Cardiac fibroblast (primary cell): ENCODE measurements around the gene COL11A1.

Experiments
- DNase-seq, 2 donors: peaks; one replicate each; pipeline versions ENCODE4 v3.0.0 to v3.0.0-alpha.2; 2010; ENCODE audit warnings: low read depth in 2 of 2
- H3K4me3 ChIP-seq, 2 donors: replicated peaks in 1 of 2; 1 replicate in 1 of 2; 2 replicates in 1 of 2; pipeline ENCODE4 v1.5.1; 2011; ENCODE audit warnings: low read depth in 2 of 2, low read length in 2 of 2, mild to moderate bottlenecking in 2 of 2, moderate library complexity in 1 of 2
- CTCF ChIP-seq: IDR thresholded peaks from one replicate; pipeline ENCODE4 v1.5.1; 2011; ENCODE audit warnings: low read depth, mild to moderate bottlenecking, low read length, inconsistent platforms

The COL11A1 gene

GRCh38 chr1:103111926-103112325 is 3.6 kb upstream of the COL11A1 start:
- peak in 1 of 2 donors; percentile 35 for DNase-seq
- TF ChIP-seq CTCF = no peak
- H3K4me3 ChIP-seq = no peak overlapping the region

GRCh38 chr1:103110701-103111100 is 2.4 kb upstream of the COL11A1 start:
- TF ChIP-seq CTCF = no peak
- no peak overlapping the region for H3K4me3 ChIP-seq
- no peak for DNase-seq

GRCh38 chr1:103109311-103109920 is 1.1 kb upstream of the COL11A1 start:
- no peak for TF ChIP-seq CTCF
- no peak overlapping the region for H3K4me3 ChIP-seq
- DNase-seq = no peak

GRCh38 chr1:103107741-103108375 is 464 bp downstream of the COL11A1 start:
- no peak for TF ChIP-seq CTCF
- no peak for DNase-seq
- peak overlapping the region; percentile 39 for H3K4me3 ChIP-seq

- peak; percentile 44 for TF ChIP-seq CTCF
- H3K4me3 ChIP-seq = peak overlapping the region; percentile 44 to 61
Observed at GRCh38 chr1:103106426-103107341, 1.6 kb downstream of the COL11A1 start.

GRCh38 chr1:103101399-103101798 is 6.9 kb downstream of the COL11A1 start:
- no peak for TF ChIP-seq CTCF
- DNase-seq = no peak
- H3K4me3 ChIP-seq = no peak overlapping the region

More at GRCh38 chr1:103106426-103107341, 1.6 kb downstream of the COL11A1 start:
- DNase-seq = peak; percentile 58 to 72
